GM18507 (cell line): ENCODE data around the gene STK11.
A peak's percentile ranks its signal among the peaks of the same experiment; 100 is the strongest.

Experiments
- DNase-seq: peaks from one replicate; pipeline ENCODE4 v3.0.0; 2011; ENCODE audit warnings: low read depth; ENCODE audit not compliant: insufficient read length; ENCODE audit errors: extremely low spot score
- FAIRE-seq: peaks from 2 replicates; lab custom pipeline; 2011; peaks lifted over from hg19 to GRCh38; lab: Jason Lieb, UNC

STK11 gene

GRCh38 chr19:1267477-1268225 lies 62.1 kb downstream of the STK11 start:
- DNase-seq (no peak), FAIRE-seq (no peak)

- FAIRE-seq (no peak), DNase-seq (no peak)
These were observed 62.9 kb downstream of the STK11 start for GRCh38 chr19:1268226-1269064.

DNA sequence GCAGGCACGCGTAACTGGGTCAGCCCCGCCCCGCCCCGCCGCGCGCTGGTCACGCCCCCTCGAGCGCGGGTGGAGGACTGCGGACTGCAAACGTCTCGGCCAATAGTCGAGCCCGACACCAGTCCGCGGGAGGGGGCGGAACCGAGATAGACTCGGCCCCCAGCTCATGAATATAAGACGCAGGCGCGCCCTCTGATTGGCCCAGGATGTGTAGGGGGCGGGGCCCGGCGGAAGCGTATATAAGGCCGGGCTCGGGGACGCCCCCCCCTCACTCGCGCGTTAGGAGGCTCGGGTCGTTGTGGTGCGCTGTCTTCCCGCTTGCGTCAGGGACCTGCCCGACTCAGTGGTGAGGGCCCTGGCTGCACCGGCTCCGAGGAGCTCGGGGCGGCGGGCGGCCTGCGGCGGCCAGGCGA lies 63.5 kb downstream of the STK11 start, which contains the start of gene CIRBP:
TSS of gene CIRBP (plus strand) at position 268 of the 413 bp plus-strand sequence. CDS start 1,602 bp downstream, outside the sequence.
- FAIRE-seq (peak; percentile 98), DNase-seq (peak; percentile 94)

DNA sequence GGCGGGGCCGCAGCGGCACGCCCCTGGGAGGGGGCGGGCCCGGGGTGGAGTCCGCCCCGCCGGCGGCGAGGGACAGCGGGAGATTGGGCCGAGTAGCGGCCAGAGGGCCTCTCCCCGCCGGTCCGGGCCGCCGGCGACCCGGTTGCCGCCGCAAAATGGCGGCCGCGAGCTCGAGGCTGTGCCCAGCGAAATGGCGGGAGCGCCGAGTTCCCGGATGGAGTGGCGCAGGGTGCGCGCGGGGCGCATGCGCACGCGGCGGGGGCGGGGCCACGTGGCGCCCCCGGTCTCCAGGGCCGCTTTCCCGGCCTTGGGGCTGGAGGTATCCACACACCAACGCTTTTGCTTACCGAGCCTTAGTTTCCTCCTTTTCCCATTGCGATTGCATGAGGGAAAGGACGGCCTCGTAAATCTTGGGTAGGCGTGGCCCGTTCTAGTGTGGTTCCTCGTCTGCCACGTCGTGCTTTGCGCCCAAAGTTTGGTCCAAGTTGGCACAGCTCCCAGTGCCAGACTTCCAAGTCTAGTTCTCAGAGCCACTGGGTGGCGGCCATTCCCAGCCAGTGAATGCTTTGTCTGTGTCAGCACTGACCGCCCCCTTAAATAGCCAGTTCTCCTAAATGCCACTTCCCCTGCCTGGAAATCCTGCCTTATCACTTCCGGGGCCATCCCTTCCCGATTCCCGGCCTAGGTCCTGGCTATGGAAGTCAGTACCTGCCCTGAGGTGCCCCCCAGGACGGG lies 64.1 kb downstream of the STK11 start:
- DNase-seq (peak; percentile 64), FAIRE-seq (peak; percentile 15)

DNA sequence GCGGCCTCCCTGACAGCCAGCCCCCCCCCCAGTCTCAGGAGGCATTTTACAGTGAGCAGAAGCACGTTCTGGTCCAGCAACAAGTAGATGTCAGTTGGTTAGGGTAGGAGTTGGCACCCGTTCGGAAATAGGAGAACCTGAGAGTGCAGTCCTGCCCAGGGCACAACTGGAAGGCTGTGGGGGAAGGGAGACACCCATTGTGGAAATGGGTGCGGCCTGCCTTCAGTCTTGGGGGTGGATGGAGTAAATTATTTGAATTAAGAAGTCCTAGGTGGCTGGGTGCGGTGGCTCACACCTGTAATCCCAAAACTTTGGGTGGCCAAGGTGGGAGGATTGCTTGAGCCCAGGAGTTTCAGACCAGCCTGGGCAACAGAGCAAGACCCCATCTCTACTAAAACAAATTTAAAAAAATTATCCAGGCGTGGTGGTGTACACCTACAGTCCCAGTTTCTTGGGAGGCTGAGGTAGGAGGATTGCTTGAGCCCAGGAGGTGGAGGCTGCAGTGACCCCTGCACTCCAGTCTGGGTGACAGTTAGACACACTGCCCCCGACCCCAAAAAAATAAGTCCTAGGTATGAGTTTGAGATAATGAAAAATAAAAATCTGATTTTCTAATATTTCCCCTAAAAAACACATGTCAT lies 64.8 kb downstream of the STK11 start:
- no peak for FAIRE-seq
- DNase-seq, result no peak

- no peak for FAIRE-seq
- DNase-seq, result no peak
These were observed 65.4 kb downstream of the STK11 start for GRCh38 chr19:1270854-1271527.

DNA sequence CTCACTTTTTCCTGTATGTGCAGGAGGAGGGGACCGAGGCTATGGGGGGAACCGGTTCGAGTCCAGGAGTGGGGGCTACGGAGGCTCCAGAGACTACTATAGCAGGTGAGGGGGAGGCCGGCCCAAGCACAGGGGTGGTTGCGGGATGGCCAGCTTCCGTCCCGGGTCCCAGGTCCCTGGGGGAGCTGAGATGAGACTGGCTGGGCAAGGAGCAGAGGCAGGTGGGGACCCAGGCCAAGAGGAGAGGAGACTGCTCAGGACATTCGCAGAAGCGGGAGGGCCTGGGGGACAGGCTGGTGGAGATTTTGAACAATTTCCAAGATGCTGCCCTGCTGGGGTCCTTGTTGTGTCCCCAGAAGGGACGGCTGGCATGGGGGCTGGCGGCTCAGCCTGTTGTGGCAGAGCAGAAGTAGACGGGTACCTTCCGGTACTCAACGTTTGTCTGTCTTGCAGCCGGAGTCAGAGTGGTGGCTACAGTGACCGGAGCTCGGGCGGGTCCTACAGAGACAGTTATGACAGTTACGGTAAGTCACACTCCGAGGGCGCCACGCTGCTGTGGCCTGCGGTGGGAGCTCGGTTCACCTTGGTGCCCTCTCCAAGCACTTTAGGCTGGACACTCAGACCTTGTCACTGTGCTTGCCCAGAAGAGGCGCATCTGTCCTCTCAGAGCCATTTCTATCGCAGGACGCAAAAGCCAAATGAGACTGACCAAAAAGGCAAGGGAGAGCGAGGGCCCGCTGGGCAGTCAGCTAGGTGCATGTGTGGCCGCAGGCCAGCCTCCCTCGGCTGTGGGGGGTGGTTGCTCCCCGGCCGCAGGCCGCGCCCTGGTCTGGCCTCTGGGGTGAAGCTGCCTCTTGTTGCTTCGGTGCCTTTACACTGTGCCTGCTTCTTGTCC lies 66.2 kb downstream of the STK11 start:
- no peak for FAIRE-seq
- no peak for DNase-seq

DNA sequence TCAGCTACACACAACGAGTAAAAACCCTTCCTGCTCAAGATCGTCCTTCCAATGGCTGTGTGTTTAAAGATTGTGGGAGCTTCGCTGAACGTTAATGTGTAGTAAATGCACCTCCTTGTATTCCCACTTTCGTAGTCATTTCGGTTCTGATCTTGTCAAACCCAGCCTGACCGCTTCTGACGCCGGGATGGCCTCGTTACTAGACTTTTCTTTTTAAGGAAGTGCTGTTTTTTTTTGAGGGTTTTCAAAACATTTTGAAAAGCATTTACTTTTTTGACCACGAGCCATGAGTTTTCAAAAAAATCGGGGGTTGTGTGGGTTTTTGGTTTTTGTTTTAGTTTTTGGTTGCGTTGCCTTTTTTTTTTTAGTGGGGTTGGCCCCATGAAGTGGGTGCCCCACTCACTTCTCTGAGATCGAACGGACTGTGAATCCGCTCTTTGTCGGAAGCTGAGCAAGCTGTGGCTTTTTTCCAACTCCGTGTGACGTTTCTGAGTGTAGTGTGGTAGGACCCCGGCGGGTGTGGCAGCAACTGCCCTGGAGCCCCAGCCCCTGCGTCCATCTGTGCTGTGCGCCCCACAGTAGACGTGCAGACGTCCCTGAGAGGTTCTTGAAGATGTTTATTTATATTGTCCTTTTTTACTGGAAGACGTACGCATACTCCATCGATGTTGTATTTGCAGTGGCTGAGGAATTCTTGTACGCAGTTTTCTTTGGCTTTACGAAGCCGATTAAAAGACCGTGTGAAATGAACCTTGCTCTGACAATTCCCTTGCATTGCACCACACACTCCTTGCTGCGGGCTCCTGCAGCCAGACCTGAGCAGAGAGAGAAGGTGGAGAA lies 67.1 kb downstream of the STK11 start:
- DNase-seq (no peak), FAIRE-seq (no peak)

DNA sequence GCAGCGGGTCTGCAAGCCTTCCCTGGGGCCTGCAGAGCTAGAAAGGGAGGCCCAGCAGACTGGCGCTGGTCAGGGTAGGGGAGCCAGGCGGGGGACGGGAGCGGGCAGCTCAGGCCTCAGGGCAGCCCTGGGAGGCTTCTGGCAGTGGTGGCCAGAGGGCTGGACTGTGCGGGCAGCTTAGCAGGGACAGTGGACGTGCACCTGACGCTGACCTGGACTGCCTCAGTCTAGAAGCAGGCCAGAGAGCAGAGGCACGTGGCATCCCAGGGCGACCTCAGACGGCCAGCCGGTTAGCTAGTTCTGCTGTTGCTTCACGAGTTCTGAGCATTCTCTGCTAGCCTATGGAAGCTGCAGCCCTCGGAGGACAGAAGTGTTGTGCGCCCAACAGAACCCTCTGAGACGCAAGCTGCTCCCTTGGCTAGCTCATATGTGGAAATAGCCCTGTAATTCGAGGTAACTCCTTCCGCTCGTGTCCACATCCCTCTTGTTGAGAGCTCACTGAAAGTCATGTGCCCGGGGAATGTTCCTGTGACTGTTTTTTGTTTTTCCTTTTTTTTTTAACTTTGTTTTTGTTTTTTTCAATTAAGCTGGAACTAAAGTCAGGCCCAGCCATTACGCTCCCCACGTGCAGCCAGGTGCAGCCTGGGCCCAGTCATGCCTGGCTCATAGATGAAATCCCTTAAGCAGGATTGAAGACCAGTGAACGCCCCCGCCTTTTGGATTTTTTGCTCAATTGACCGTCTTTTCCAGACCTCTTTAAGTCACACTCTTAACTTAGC lies 67.9 kb downstream of the STK11 start:
- FAIRE-seq, result no peak
- DNase-seq, result no peak

- no peak for DNase-seq
These were observed 68.7 kb downstream of the STK11 start for GRCh38 chr19:1274081-1274851.

DNA sequence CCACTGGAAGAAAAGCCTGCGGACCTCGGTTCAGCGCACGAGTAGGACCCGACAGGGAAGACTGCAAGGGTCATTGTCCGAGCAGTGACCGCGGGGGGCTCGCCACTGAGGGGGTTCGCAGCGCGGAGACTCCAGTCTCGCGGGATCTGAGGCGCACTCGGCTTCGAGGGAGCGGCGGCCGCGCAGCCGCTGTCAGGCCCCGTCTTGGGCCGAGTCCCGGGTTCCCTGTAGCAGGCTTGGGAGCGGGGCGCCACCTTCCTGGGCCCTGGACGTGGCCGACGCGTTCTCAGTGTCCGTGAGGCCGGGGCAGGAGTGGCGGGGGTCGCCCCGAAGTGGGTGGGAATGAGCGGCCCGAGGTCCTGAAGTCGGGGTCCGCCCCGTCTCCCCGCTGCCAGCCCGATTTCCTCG lies 69.3 kb downstream of the STK11 start:
- no peak for FAIRE-seq

More at GRCh38 chr19:1274081-1274851, 68.7 kb downstream of the STK11 start:
- FAIRE-seq, result no peak

DNA sequence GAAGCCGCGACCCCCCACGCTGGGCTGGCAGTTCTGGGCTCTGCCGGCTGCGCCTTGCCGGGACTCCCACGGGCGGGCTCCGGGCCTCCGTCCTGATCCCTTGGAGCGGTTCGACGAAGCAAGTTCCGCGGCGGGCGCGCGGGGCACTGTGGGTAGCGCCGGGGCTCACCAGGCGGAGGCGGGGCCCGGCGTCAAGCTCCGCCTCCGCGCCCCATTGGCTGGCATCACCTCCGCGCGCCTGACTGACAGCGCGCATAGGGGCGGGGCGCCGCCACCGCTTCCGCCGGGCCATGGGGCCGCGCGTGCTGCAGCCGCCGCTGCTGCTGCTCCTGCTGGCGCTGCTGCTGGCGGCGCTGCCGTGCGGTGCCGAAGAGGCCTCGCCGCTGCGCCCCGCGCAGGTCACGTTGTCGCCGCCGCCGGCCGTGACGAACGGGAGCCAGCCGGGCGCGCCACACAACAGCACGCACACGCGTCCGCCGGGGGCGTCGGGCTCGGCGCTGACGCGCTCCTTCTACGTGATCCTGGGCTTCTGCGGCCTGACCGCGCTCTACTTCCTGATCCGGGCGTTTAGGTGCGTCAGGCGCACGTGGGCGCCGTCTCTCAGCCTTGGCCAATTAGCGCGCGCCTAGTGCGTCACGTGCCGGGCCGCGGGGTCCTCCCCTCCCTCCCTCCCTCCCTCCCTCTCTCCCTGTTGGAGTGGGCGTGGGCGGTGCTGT lies 69.8 kb downstream of the STK11 start, which contains the start of gene FAM174C:
TSS of gene FAM174C (plus strand) at position 271 of the 716 bp plus-strand sequence. CDS start at position 291, 20 bp downstream.
- FAIRE-seq, result peak; percentile 98
- DNase-seq, result peak; percentile 86

More for the DNA sequence above, 69.3 kb downstream of the STK11 start:
- no peak for DNase-seq

DNA sequence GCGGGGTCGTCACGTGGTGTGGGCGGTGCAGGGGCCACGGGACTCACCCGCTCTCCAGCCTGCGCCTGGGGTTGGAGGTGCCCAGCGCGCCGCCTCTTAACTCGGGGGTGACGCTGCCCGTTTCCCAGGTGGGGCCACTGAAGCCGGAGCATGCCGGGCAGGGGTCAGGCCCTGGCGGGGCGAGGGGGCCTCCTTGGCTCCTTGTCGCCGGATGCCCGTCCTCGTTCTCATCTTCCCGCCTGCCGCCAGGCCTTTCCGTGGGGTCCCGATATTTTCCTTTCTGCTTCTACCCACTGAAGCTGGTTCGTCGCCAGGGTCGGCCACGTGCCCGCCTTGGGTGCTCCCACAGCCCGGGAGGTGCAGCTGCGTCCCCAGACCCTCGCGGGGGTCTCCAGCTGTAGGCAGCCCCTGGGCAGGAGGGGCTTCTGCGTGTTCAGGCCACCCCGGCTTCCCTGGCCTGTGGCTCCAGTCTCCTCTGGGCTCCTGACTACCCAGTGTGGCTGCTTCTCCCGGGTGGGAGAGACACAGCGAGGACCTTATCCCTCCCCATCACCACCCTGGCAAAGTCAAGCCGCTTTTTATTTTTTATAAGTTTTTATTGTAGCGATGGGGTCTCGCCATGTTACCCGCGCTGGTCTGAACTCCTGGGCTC lies 70.5 kb downstream of the STK11 start:
- DNase-seq (no peak), FAIRE-seq (no peak)

GRCh38 chr19:1276628-1277022 lies 71.0 kb downstream of the STK11 start:
- no peak for FAIRE-seq
- no peak for DNase-seq
